SK-N-SH (cell line): ENCODE measurements around the gene UAP1L1.

Experiments used
- CTCF ChIP-seq: fragments of 200-600 bp; sonication (generic); IDR thresholded peaks from 2 replicates; pipeline ENCODE4 v1.6.1; 2017; ENCODE audit warnings: antibody characterized with exemption, mild to moderate bottlenecking, moderate library complexity
- EZH2phosphoT487 ChIP-seq: fragments of 200-600 bp; sonication (generic); IDR thresholded peaks from 2 replicates; pipeline ENCODE4 v1.6.1; 2017; ENCODE audit warnings: low read depth, mixed run types, mild to moderate bottlenecking, antibody characterized with exemption, moderate library complexity, borderline replicate concordance
- JUND ChIP-seq: IDR thresholded peaks from 2 replicates; pipeline ENCODE4 v1.4.0; 2012
- MEF2A ChIP-seq: IDR thresholded peaks from 2 replicates; pipeline ENCODE4 v1.4.0; 2012; ENCODE audit warnings: low read depth, borderline replicate concordance
- POLR2AphosphoS5 ChIP-seq: IDR thresholded peaks from 2 replicates; pipeline ENCODE4 v1.6.1; 2012; ENCODE audit warnings: low read depth, low read length
- REST ChIP-seq: IDR thresholded peaks from 2 replicates; pipeline ENCODE4 v1.6.1; 2012; ENCODE audit warnings: mild to moderate bottlenecking, low read depth, low read length, moderate library complexity
- RFX5 ChIP-seq: IDR thresholded peaks from 2 replicates; pipeline ENCODE4 v1.6.1; 2012; ENCODE audit warnings: mild to moderate bottlenecking, improper control_type of control experiment, low read length
- TAF1 ChIP-seq: IDR thresholded peaks from 2 replicates; pipeline ENCODE4 v1.6.1; 2012; ENCODE audit warnings: low read depth, mild to moderate bottlenecking, low read length, moderate library complexity, borderline replicate concordance

- TF ChIP-seq TAF1 (no peak), CTCF (no peak), POLR2AphosphoS5 (0 out of 2 replicates have a peak, but pooled peaks have one; percentile 25), RFX5 (peak; percentile 84), EZH2phosphoT487 (no peak), MEF2A (no peak), REST (no peak), JUND (no peak)
Measured at GRCh38 chr9:137070201-137070905, 7.0 kb upstream of the UAP1L1 start, which contains the start of gene SAPCD2.
